HPDE6-E6E7 (cell line): ENCODE data around the gene SPECC1.
"Not testable (repeated sequence)": the region's sequence is repeated elsewhere in the genome, so short reads cannot be mapped to it uniquely, and the experiment has no call there.

ENCODE experiments used
- DNase-seq: peaks from one replicate; pipeline ENCODE4 v3.0.0; 2011; ENCODE audit warnings: missing footprints; ENCODE audit errors: extremely low spot score

The SPECC1 gene

DNA sequence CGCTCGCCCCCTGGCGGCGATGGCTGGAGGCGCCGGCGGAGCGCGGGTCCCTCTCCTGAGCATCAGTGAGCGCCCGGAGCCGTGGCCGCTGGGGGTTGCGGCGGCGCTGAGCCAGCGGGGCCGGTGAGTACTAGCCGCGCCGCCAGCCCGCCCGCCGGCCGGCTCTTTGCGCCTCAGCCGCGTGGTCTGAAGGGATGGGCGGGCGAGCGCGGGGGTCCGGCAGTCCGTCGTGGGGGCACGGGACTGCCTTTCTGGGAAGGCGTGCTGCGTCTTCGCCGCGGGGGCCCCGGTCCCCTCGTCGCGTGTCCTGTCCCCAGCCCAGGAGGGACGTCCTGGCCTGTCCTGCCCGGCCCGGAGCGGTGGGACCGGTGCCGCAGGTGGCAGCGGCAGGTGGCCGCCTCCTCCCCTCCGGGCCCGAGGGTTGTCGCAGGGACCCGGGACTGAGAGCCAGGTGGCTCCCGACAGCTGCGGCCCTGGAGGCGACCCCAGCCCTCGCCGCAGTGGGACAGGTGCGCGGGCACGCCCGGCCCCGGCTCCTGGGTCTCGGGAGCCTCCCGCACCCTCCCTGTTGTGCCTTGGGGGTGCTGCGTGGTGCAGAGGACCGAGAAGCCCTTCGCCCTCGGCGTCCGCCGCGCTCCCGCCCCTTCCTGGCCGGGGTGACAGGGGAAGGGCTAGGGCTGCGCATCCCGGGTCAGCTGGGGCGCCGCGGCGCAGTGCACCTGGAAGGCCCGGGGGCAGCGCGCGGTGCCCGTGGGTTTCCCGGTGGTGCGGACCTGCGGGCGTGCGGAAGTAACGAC lies at the start of gene SPECC1:
TSS of gene SPECC1 (plus strand) at position 58 of the 797 bp plus-strand sequence. CDS start 87,293 bp downstream, outside the sequence.
- DNase-seq, result peak; percentile 71

- not testable (repeated sequence) for DNase-seq
Measured at GRCh38 chr17:19962954-19963353, 46.2 kb upstream of the SPECC1 start.

- DNase-seq, result no peak
Measured at GRCh38 chr17:19973156-19973555, 36.0 kb upstream of the SPECC1 start.

DNA sequence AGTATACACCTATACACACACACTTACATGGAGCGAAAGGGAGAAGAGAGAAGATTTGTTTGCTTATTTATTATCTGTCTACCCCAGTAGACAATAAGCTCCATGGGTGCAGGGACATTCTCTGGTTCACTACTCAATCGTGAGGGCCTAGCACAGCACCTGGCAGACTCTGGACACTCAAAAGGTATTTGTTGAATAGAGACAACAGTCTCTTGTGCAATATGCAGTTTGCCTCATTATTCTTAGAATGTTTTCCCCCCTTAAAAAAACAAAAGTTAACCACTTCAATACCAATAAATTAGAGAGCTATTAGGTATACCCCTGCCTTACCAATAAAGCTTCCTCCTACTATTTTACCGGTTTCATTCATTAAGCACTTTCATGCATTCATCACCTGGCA lies 33.6 kb upstream of the SPECC1 start:
- DNase-seq, result no peak

DNA sequence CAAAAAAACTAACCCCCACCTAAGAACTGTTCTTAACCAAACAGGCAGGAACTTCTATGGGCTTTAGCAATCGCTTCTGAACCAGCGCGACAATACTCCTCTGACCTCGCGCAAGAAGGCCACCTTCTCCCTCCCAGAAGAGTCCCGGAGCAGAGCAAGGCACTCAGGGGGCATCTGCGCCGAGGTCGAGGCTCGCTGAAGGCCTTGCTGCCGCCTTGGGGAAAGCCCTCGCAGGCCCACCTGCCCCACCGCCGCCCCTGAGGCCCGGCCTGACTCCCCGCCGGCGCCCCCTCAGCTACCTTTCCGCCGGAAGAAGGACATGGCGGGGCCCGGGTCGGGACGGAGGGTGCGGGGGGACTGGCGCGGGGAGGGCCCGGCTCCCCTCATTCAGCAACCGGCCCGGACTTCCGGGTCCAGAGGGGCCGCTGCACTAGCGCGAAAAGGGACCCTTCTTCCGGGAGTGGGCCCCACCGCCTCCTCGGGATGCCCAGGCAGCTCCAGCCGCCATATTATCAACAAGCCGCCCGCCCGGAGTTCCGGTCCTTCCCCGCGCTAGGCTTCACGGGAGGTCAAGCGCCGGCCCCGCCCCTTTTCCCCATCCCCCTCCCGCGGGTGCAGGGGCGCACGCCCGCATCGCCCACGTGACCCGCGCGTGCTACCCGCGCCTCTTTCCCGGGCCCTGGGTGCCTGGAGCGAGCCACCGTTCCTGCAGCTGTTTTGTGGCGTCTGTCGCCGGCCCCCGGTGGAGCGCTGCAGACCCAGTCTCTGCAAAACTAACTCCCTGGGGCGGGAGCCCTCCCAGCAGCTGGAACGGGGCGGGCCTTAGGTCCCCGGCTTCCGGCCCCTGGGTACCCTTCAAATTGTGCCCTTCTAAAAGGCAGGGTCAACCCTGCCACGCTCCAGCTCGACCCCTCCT lies 31.6 kb upstream of the SPECC1 start, which contains the start of gene AKAP10:
TSS of gene AKAP10 (minus strand) at position 536 of the 916 bp plus-strand sequence. CDS start at position 387, 149 bp downstream.
- peak; percentile 78 for DNase-seq

- DNase-seq, result no peak
Measured at GRCh38 chr17:19978209-19978802, 30.9 kb upstream of the SPECC1 start.

- no peak for DNase-seq
Measured at GRCh38 chr17:19978805-19979211, 30.4 kb upstream of the SPECC1 start.

DNA sequence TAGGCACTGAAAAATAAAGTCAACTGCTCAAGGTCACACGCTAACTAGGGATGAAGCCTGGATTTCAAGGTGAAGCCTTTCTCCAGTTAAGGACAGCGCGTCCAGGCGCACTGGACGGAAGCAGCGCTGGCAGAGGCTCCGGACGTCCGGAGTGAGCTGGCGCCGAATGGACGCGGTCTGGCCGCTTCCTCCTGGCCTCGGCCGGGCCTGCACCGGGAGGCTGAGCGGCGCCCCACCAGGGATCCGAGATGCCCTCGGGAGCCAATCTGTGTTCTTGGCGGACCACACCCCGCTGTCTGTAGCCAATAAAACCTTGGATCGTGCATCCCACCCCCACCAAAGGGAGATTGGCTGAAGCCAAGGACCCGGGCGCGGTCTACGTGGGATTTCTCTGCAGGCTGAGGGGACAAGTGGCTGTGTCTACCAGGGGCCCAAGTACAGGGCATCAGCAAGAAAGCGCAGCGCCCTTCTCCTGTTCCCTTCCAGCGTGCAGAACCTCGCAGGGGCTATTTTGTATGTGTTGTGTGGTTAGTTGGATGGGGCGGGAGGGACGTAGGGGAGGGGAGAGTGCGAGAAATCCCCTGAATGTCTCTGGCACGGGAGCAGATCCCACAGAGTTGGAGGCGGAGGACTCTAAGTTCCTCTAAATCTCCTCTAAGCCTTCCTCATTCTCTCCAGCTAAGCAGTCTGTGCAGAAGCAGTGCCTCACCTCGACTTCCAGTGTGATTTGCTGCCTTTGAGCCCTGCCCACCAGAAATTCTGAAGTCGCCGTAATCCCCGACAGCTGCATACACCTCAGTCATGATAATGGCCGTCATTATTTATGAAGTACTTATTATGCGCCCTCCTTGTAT lies 29.0 kb upstream of the SPECC1 start:
- DNase-seq, result no peak

DNA sequence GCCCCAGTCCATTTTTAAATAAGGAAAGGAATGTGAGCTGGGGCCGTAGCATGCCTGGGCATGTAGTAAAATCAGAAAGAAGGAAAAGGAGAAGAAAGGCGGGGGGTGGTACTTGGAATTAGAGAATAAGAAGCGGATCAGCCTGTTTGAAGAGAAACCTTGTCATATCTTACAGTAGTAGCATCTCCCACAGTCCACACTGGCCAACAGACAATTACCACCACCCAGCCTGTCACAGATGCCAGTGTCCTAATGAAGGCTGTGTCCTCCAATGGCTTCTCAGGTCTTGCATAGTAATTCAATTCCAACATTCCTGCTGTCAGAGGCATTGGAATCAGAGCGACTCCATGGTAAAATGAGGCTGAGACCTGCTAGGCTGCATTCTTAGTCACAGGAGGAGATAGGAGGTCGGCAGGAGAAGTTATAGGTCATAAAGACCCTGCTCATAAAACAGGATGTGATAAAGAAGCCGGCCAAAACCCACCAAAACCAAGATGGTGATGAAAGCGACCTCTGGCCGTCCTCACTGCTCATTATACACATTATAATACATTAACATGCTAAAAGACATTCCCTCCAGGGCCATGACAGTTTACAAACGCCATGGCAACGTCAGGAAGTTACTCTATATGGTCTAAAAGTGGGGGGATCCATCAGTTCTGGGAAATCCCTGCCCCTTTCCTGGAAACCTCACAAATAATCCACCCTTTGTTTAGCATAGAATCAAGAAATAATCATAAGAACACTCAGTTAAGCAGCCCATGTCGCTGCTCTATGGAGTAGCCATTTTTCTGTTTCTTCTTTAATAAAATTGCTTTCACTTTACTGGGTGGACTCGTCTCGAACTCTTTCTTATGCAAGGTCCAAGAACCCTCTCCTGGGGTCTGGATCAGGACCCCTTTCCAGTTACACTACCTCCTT lies 22.0 kb upstream of the SPECC1 start:
- no peak for DNase-seq

GRCh38 chr17:19987897-19988296 lies 21.3 kb upstream of the SPECC1 start:
- no peak for DNase-seq

GRCh38 chr17:19991252-19991885 lies 17.8 kb upstream of the SPECC1 start:
- DNase-seq, result no peak

GRCh38 chr17:19992803-19993713 lies 16.1 kb upstream of the SPECC1 start:
- DNase-seq, result peak; percentile 58

DNA sequence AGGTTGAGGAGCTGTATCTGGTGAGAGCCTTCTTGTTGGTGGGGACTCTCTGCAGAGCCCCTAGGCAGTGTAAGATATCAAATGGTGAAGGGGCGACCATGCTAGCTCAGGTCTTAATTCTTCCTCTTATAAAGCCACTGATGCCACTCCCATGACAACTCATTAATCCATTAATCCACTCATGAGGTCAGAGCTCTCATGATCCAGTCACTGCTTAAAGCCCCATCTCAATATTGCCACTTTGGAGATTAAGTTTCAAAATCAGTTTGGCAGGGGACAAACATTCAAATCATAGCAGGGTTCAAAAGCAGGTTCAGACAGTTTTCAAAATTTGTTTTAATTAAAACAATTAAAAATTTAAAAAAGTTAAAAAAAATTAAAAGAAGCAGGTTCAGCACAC lies 13.1 kb upstream of the SPECC1 start:
- no peak for DNase-seq

- no peak for DNase-seq
Measured at GRCh38 chr17:19996502-19996901, 12.7 kb upstream of the SPECC1 start.

DNA sequence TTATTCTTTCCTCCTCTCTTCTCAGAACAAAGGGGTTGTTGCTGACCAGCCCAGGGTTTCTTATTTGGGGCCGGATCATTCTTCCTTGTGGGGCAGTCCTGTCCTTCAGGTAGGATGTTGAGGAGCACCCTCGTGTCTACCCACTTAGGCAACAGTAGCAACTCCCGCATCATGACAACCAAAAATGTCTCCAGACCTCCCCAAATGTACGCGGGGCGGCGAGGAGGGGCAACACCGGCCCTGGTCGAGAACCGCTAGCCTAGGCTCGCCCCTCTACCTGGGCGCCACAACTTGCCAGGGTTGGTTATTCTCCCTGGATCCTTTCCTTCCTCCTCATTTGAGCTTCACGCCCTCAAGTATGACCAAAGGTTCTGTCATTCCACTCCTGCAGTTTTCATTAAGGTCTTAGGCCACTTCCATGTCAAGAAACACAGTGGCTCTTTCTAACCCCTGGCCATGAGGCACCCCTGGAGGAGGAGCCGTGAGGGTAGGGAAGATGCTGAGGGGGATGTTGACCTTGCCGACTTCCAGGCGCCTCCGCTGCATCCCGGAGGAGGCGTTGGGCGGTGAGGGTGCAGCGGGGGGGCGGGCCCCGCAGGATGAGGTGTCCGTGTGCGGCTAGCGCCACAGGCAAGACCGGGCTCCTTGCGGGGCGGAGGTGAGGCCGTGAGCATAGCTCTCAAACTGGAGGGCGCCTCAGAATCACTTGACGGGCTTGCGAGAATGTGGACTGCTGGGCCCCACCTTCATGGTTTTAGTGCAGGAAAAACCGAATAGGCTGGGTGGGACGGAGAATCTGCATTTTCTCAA lies 712 bp upstream of the SPECC1 start:
- DNase-seq, result no peak

- no peak for DNase-seq
Measured at GRCh38 chr17:20009052-20009301, 182 bp upstream of the SPECC1 start.

GRCh38 chr17:20010099-20010863 lies 1.1 kb downstream of the SPECC1 start:
- DNase-seq, result peak; percentile 32
